Uterus (tissue), 2 donors: ENCODE measurements around the gene DIPK1A.

Experiments
- POLR2A ChIP-seq, 2 donors: fragments of 450-650 bp; IDR thresholded peaks; one replicate each; pipeline ENCODE4 v1.6.1; 2016; ENCODE audit warnings: antibody characterized with exemption in 2 of 2, mild to moderate bottlenecking in 1 of 2, moderate library complexity in 1 of 2
- TF ChIP-seq, protein P1 (sequence below), 4 experiments: fragments of 200-600 bp in 2 of 4; fragments of 450-650 bp in 2 of 4; sonication (generic) in 2 of 4; IDR thresholded peaks; one replicate each; pipeline ENCODE4 v1.5.1; 2016 to 2019; ENCODE audit warnings: antibody characterized with exemption in 4 of 4, mild to moderate bottlenecking in 2 of 4, moderate library complexity in 1 of 4

DNA sequence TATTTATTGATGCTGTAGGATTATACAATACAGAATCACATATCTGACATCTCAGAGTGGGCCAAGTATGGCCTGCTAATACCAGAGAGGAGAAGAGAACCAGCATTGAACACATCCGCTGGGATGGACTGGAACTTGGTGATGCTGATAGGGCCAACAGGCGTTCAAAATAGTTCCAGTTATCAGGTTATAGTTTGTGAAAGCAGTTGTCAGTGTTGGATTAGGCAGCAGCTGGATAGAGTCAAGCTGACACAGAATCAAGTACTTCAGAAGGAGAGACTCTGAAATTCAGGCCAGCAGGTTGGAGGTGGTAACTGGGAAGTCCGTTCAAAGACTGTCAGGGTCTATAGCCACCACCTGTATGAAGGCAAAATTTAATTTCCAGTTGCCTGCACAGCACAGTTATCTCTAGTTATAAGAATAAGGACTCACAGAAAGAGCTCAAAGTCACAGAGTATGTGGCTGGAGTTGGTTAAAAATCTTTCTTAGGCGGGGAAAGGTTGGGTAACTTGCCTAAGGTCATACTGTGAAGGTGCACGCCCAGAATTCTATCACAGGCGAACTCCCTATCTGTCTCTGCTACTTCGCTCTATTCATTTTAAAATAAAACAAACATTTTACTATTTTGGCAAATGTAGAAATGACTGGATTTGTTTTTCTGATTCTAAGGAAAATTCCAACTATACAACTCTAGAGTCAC lies 9.9 kb upstream of the DIPK1A start:
- TF ChIP-seq, protein P1, sequence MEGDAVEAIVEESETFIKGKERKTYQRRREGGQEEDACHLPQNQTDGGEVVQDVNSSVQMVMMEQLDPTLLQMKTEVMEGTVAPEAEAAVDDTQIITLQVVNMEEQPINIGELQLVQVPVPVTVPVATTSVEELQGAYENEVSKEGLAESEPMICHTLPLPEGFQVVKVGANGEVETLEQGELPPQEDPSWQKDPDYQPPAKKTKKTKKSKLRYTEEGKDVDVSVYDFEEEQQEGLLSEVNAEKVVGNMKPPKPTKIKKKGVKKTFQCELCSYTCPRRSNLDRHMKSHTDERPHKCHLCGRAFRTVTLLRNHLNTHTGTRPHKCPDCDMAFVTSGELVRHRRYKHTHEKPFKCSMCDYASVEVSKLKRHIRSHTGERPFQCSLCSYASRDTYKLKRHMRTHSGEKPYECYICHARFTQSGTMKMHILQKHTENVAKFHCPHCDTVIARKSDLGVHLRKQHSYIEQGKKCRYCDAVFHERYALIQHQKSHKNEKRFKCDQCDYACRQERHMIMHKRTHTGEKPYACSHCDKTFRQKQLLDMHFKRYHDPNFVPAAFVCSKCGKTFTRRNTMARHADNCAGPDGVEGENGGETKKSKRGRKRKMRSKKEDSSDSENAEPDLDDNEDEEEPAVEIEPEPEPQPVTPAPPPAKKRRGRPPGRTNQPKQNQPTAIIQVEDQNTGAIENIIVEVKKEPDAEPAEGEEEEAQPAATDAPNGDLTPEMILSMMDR (IDR thresholded peaks at IDR 0.05), result no peak
- TF ChIP-seq POLR2A (IDR thresholded peaks at IDR 0.05), result no peak
